Endothelial cell (in vitro differentiated cells): Measurements from ENCODE around the gene DNAJC1. TPM values are rescaled to one million over a fixed set of nuclear protein-coding genes. Genes with fewer than 3 reads are reported as not detected.

Source experiments
- DNase-seq: peaks from one replicate; pipeline ENCODE4 v3.0.0; 2021; ENCODE audit warnings: low spot score
- H3K27ac Mint-ChIP-seq: one replicate; pipeline ENCODE4 v1.8.0; 2021; ENCODE audit warnings: mixed read lengths, inconsistent platforms; ENCODE audit not compliant: unreplicated experiment
- H3K27me3 Mint-ChIP-seq: one replicate; pipeline ENCODE4 v1.8.0; 2021; ENCODE audit warnings: mild to moderate bottlenecking, moderate library complexity, mixed read lengths, inconsistent platforms; ENCODE audit not compliant: unreplicated experiment
- H3K36me3 Mint-ChIP-seq: one replicate; pipeline ENCODE4 v1.8.0; 2021; ENCODE audit warnings: mild to moderate bottlenecking, low read depth, mixed read lengths, inconsistent platforms; ENCODE audit not compliant: unreplicated experiment
- H3K4me1 Mint-ChIP-seq: one replicate; pipeline ENCODE4 v1.8.0; 2021; ENCODE audit warnings: mild to moderate bottlenecking, mixed read lengths, inconsistent platforms; ENCODE audit not compliant: unreplicated experiment
- H3K4me3 Mint-ChIP-seq: one replicate; pipeline ENCODE4 v1.8.0; 2021; ENCODE audit warnings: mild to moderate bottlenecking, mixed read lengths, inconsistent platforms; ENCODE audit not compliant: unreplicated experiment
- H3K9me3 Mint-ChIP-seq: one replicate; pipeline ENCODE4 v1.8.0; 2021; ENCODE audit warnings: mixed read lengths, inconsistent platforms; ENCODE audit not compliant: unreplicated experiment
- total RNA-seq: library from RNA; stranded (reverse); fragmentation: NEBNext Ultra II Directional; extraction: Animal tissue kit (Norgen Biotek cat#: 25700); gene quantifications from one replicate; pipeline ENCODE4 v1.2.1, GENCODE V29; 2021; ENCODE audit not compliant: unreplicated experiment
- TF ChIP-seq, protein P1 (sequence below): fragments of 200-600 bp; sonication (generic); IDR thresholded peaks from one replicate; pipeline ENCODE4 v1.5.0; 2021; ENCODE audit warnings: antibody characterized with exemption; ENCODE audit not compliant: unreplicated experiment

Gene DNAJC1
- total RNA-seq, 1 donor from 2014 or later = 32.0 TPM

DNA sequence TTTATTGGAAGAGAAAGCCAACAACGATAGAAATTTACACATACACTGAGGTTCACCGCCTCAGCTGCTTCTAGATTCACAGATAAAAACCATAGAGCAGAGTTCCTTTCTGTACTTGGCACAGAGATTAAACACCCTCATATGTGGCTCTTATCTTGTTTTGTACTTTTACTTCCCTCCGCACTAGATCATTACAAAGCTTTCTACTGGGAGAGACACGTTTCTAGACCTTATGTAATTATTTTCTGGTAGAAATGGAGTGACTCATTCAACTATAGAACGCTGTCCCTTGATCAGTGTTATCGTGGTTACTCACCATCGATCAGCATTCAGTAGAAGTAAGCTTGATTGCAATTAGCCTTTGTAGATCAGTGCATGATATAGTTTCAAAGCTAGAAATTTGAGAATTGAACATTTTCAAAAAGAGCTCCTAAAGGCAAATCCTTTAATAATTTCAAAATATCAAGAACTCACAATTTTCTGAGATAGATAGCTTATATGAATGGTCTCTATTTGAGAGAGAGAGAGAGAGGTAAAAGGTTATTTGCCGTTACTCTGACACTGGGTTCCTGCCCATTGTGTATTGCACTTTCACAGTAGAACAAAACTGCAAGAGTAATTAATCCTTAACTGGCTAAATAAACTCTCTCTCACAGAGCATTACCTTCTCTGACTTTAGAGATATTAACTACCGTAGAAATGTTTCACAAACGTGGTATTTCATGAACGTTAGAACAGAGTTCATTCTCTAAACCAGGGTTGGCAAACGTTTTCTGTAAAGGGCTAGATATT lies 26.1 kb upstream of the DNAJC1 start:
- DNase-seq = no peak
- no peak overlapping the region for H3K4me3 Mint-ChIP-seq
- H3K27me3 Mint-ChIP-seq = peaks cover 4% of the 10 kb centered on the region

DNA sequence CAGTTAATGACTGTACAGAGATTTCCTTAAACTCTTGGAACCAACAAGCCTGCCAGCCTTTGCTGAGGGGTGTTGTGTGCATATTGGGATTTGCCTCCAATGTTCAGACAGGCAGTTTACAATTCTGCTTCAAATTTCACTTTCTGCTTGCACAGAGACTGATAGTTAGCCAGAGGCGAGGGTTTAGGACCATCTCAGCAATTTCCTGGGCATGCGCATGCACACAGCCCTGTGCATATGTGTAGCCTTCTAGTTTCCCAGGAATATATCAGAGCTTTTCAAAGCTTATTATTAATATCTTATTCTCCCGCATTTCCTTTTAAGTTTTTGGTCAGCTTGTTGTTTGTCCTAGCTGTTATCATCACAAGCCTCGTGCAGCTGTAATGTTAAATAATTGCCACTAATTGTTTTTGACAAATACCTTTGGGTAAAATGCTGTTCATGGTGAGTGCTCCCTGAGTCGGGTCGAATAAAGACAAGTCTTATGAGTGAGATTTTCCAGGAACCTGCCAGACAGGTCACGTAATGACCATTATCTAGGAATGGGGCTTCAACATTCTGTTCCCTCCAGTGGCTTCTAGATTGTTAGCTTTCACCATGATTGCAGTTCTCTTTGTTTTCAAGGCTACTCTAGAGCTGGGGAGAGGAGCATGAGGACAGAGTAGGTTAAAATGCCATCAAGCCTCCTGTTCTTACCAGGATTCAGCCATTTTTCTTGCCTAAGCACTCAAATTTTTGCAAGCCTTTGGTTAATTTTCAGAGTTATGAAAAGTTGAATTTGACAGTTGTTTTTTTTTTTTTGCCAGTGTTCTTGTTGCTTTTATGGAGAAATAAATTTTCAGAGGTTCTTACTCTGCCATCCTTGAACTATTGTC lies 24.1 kb upstream of the DNAJC1 start:
- no peaks in the 10 kb centered on the region for H3K4me1 Mint-ChIP-seq
- peaks cover 4% of the 10 kb centered on the region for H3K36me3 Mint-ChIP-seq
- H3K9me3 Mint-ChIP-seq = peaks cover 4% of the 10 kb centered on the region
- H3K27me3 Mint-ChIP-seq = peaks cover 5% of the 10 kb centered on the region
- TF ChIP-seq, protein P1, sequence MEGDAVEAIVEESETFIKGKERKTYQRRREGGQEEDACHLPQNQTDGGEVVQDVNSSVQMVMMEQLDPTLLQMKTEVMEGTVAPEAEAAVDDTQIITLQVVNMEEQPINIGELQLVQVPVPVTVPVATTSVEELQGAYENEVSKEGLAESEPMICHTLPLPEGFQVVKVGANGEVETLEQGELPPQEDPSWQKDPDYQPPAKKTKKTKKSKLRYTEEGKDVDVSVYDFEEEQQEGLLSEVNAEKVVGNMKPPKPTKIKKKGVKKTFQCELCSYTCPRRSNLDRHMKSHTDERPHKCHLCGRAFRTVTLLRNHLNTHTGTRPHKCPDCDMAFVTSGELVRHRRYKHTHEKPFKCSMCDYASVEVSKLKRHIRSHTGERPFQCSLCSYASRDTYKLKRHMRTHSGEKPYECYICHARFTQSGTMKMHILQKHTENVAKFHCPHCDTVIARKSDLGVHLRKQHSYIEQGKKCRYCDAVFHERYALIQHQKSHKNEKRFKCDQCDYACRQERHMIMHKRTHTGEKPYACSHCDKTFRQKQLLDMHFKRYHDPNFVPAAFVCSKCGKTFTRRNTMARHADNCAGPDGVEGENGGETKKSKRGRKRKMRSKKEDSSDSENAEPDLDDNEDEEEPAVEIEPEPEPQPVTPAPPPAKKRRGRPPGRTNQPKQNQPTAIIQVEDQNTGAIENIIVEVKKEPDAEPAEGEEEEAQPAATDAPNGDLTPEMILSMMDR = no peak
- H3K4me3 Mint-ChIP-seq = no peak overlapping the region
- no peak overlapping the region for H3K27ac Mint-ChIP-seq
- DNase-seq = no peak

More for the DNA sequence above, 26.1 kb upstream of the DNAJC1 start:
- TF ChIP-seq, protein P1 = no peak
- Mint-ChIP-seq H3K9me3 (peaks cover 4% of the 10 kb centered on the region), H3K36me3 (peaks cover 4% of the 10 kb centered on the region), H3K4me1 (no peaks in the 10 kb centered on the region), H3K27ac (no peak overlapping the region)

DNA sequence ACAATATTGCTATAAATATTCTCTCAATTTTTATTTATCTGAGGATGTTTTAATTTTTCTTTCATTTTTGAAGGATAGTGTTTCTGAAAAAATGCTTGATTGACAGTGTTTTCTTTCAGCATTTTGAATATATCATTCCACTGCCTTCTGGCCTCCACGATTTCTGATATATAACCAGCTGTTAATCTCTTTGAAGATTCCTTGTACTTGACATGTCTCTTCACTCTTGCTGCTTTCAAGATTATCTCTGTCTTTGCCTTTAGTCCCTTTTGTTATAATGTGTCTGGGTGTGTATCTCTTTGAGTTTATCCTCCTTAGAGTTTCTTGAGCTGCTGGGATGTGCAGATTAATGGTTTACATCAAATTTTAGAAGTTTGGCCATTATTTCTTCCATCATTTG lies 22.8 kb upstream of the DNAJC1 start:
- Mint-ChIP-seq H3K27me3 (peaks cover 9% of the 10 kb centered on the region), H3K36me3 (no peaks in the 10 kb centered on the region), H3K27ac (no peak overlapping the region), H3K4me1 (no peaks in the 10 kb centered on the region), H3K4me3 (no peak overlapping the region), H3K9me3 (no peaks in the 10 kb centered on the region)
- TF ChIP-seq, protein P1 = no peak
- DNase-seq = no peak

DNA sequence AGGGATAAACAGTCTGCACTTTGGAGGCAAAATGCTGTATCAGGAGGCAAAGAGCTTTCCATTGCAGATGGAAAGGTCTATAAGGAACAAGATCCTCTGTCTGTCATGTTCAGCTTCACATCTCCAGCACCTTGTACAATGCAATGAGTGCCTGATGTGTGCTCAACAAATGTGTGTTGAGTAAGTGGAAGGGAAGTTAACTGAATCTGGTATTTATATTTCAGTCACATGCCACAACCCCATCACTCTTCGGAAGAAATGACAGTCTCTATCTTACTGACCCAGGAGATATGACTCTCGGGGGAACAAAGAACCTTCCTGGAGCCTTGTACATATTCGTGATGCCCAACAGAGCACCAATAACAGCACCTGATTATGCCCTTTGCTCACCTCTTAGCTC lies 20.0 kb upstream of the DNAJC1 start:
- Mint-ChIP-seq H3K9me3 (no peaks in the 10 kb centered on the region), H3K4me1 (no peaks in the 10 kb centered on the region), H3K4me3 (no peak overlapping the region), H3K36me3 (no peaks in the 10 kb centered on the region), H3K27ac (no peak overlapping the region), H3K27me3 (peaks cover 7% of the 10 kb centered on the region)
- TF ChIP-seq, protein P1 = no peak
- no peak for DNase-seq
